Activated naive CD8-positive, alpha-beta T cell treated with anti-CD3 and anti-CD28 coated beads, Interleukin-2, amount 10 ng/mL, durations not matched to agents 7 days and 5 days (primary cell): Measurements from ENCODE around the gene CYP2B6. TPM values are rescaled to one million over a fixed set of nuclear protein-coding genes. Genes with fewer than 3 reads are reported as not detected.
"Not testable (repeated sequence)": the region's sequence is repeated elsewhere in the genome, so short reads cannot be mapped to it uniquely, and the experiment has no call there.

Experiments
- ATAC-seq: fragments of 150-1000 bp; cut with Tn5 transposase; one replicate; pipeline ENCODE4 v1.10.0; 2021; ENCODE audit warnings: low read depth, moderate library complexity
- POLR2A ChIA-PET: fragments of 350-600 bp; sonication (Branson Sonifier 250); formaldehyde crosslinking; loops from one replicate; lab custom pipeline; 2021; ENCODE audit warnings: antibody characterized with exemption; lab: Charles Lee
- DNase-seq: peaks from one replicate; pipeline ENCODE4 v3.0.0; 2021
- H3K27ac Mint-ChIP-seq: one replicate; pipeline ENCODE4 v1.8.0; 2022; ENCODE audit warnings: mild to moderate bottlenecking, mixed read lengths
- H3K27me3 Mint-ChIP-seq: one replicate; pipeline ENCODE4 v1.8.0; 2022; ENCODE audit warnings: mild to moderate bottlenecking, moderate library complexity, mixed read lengths
- H3K36me3 Mint-ChIP-seq: one replicate; pipeline ENCODE4 v1.8.0; 2021; ENCODE audit warnings: mild to moderate bottlenecking, mixed read lengths
- H3K4me1 Mint-ChIP-seq: one replicate; pipeline ENCODE4 v1.8.0; 2021; ENCODE audit warnings: mixed read lengths
- H3K4me3 Mint-ChIP-seq: one replicate; pipeline ENCODE4 v1.8.0; 2022; ENCODE audit warnings: mild to moderate bottlenecking, moderate library complexity, mixed read lengths
- H3K9me3 Mint-ChIP-seq: one replicate; pipeline ENCODE4 v1.8.0; 2021; ENCODE audit warnings: mixed read lengths
- total RNA-seq, 2 experiments: library from RNA; stranded (reverse); gene quantifications; one replicate each; pipeline ENCODE4 v1.2.3, GENCODE V29; 2021

Gene CYP2B6
- total RNA-seq, 2 experiments from 2014 or later, result not detected

GRCh38 chr19:40999018-40999417, 7.9 kb downstream of the CYP2B6 start:
- H3K27me3 Mint-ChIP-seq, H3K9me3 Mint-ChIP-seq, H3K4me3 Mint-ChIP-seq, H3K36me3 Mint-ChIP-seq, POLR2A ChIA-PET, DNase-seq, H3K27ac Mint-ChIP-seq, ATAC-seq, H3K4me1 Mint-ChIP-seq: not testable (repeated sequence)

- DNase-seq (no peak), ATAC-seq (no peak)
- H3K4me3 Mint-ChIP-seq, result no peak overlapping the region
- H3K27ac Mint-ChIP-seq, result no peak overlapping the region
- H3K36me3 Mint-ChIP-seq, result no peaks in the 10 kb centered on the region
- peaks cover 3% of the 10 kb centered on the region for H3K9me3 Mint-ChIP-seq
- H3K27me3 Mint-ChIP-seq, result peaks cover 4% of the 10 kb centered on the region
- no peaks in the 10 kb centered on the region for H3K4me1 Mint-ChIP-seq
- POLR2A ChIA-PET, result no interaction called here
These were observed 9.2 kb downstream of the CYP2B6 start for GRCh38 chr19:41000310-41000737.

- Mint-ChIP-seq H3K4me3 (no peak overlapping the region), H3K36me3 (no peaks in the 10 kb centered on the region)
- POLR2A ChIA-PET, result no interaction called here
These were observed 10.3 kb downstream of the CYP2B6 start for GRCh38 chr19:41001243-41001971.

GRCh38 chr19:41003656-41004055, 12.6 kb downstream of the CYP2B6 start:
- H3K9me3 Mint-ChIP-seq, H3K4me1 Mint-ChIP-seq, H3K27me3 Mint-ChIP-seq, POLR2A ChIA-PET, H3K36me3 Mint-ChIP-seq, ATAC-seq, DNase-seq, H3K27ac Mint-ChIP-seq, H3K4me3 Mint-ChIP-seq: not testable (repeated sequence)

More at GRCh38 chr19:41001243-41001971, 10.3 kb downstream of the CYP2B6 start:
- Mint-ChIP-seq H3K9me3 (peaks cover 3% of the 10 kb centered on the region), H3K4me1 (no peaks in the 10 kb centered on the region), H3K27me3 (peaks cover 4% of the 10 kb centered on the region), H3K27ac (no peak overlapping the region)
- DNase-seq, result no peak
- no peak for ATAC-seq

- ATAC-seq (no peak), DNase-seq (no peak)
- no peak overlapping the region for H3K27ac Mint-ChIP-seq
- H3K36me3 Mint-ChIP-seq, result no peaks in the 10 kb centered on the region
- peaks cover 40% of the 10 kb centered on the region for H3K27me3 Mint-ChIP-seq
- H3K9me3 Mint-ChIP-seq, result no peaks in the 10 kb centered on the region
- POLR2A ChIA-PET, result no interaction called here
- H3K4me3 Mint-ChIP-seq, result no peak overlapping the region
- no peaks in the 10 kb centered on the region for H3K4me1 Mint-ChIP-seq
These were observed 18.7 kb downstream of the CYP2B6 start for GRCh38 chr19:41009700-41010235.

- POLR2A ChIA-PET, result no interaction called here
- Mint-ChIP-seq H3K9me3 (no peaks in the 10 kb centered on the region), H3K27ac (no peak overlapping the region), H3K4me1 (peaks cover 4% of the 10 kb centered on the region), H3K27me3 (peaks cover 38% of the 10 kb centered on the region), H3K4me3 (no peak overlapping the region), H3K36me3 (no peaks in the 10 kb centered on the region)
- ATAC-seq (no peak), DNase-seq (no peak)
These were observed 22.3 kb downstream of the CYP2B6 start for GRCh38 chr19:41013359-41013758.

- Mint-ChIP-seq H3K27ac (no peak overlapping the region), H3K4me3 (no peak overlapping the region), H3K4me1 (peaks cover 4% of the 10 kb centered on the region), H3K36me3 (no peaks in the 10 kb centered on the region), H3K9me3 (no peaks in the 10 kb centered on the region), H3K27me3 (peaks cover 35% of the 10 kb centered on the region)
- ATAC-seq (no peak), DNase-seq (no peak)
- POLR2A ChIA-PET, result no interaction called here
These were observed 23.6 kb downstream of the CYP2B6 start for GRCh38 chr19:41014643-41015042.

- peaks cover 21% of the 10 kb centered on the region for H3K27me3 Mint-ChIP-seq
- H3K27ac Mint-ChIP-seq, result no peak overlapping the region
- POLR2A ChIA-PET, result interaction anchor here (0.5 kb wide), 1 partner anchor 75 kb away, joined by 3 read pairs; no protein-coding TSS in a partner anchor
These were observed 25.5 kb downstream of the CYP2B6 start for GRCh38 chr19:41016488-41017071.

GRCh38 chr19:41018736-41019290, 27.7 kb downstream of the CYP2B6 start:
- ATAC-seq (no peak), DNase-seq (no peak)
- no peak overlapping the region for H3K4me3 Mint-ChIP-seq
- H3K4me1 Mint-ChIP-seq, result peaks cover 4% of the 10 kb centered on the region
- H3K27me3 Mint-ChIP-seq, result peaks cover 7% of the 10 kb centered on the region
- no peaks in the 10 kb centered on the region for H3K36me3 Mint-ChIP-seq
- POLR2A ChIA-PET, result no interaction called here
- no peaks in the 10 kb centered on the region for H3K9me3 Mint-ChIP-seq
- H3K27ac Mint-ChIP-seq, result no peak overlapping the region

More at GRCh38 chr19:41016488-41017071, 25.5 kb downstream of the CYP2B6 start:
- H3K9me3 Mint-ChIP-seq, result no peaks in the 10 kb centered on the region
- H3K36me3 Mint-ChIP-seq, result no peaks in the 10 kb centered on the region
- DNase-seq (no peak), ATAC-seq (peak; percentile 39)
- no peak overlapping the region for H3K4me3 Mint-ChIP-seq
- peaks cover 4% of the 10 kb centered on the region for H3K4me1 Mint-ChIP-seq

- no peak overlapping the region for H3K27ac Mint-ChIP-seq
- POLR2A ChIA-PET, result no interaction called here
- H3K4me3 Mint-ChIP-seq, result no peak overlapping the region
- no peaks in the 10 kb centered on the region for H3K36me3 Mint-ChIP-seq
- H3K27me3 Mint-ChIP-seq, result peaks cover 8% of the 10 kb centered on the region
- ATAC-seq, result no peak
- H3K4me1 Mint-ChIP-seq, result peaks cover 4% of the 10 kb centered on the region
- H3K9me3 Mint-ChIP-seq, result no peaks in the 10 kb centered on the region
- DNase-seq, result no peak
These were observed 28.3 kb downstream of the CYP2B6 start for GRCh38 chr19:41019346-41019745.

- ATAC-seq (no peak), DNase-seq (no peak)
- POLR2A ChIA-PET, result no interaction called here
- Mint-ChIP-seq H3K36me3 (no peaks in the 10 kb centered on the region), H3K9me3 (no peaks in the 10 kb centered on the region), H3K27ac (no peak overlapping the region), H3K4me3 (no peak overlapping the region), H3K27me3 (peaks cover 27% of the 10 kb centered on the region), H3K4me1 (no peaks in the 10 kb centered on the region)
These were observed 32.1 kb downstream of the CYP2B6 start for GRCh38 chr19:41023193-41023592.

- Mint-ChIP-seq H3K9me3 (no peaks in the 10 kb centered on the region), H3K4me1 (no peaks in the 10 kb centered on the region), H3K27ac (no peak overlapping the region), H3K4me3 (no peak overlapping the region), H3K27me3 (peaks cover 27% of the 10 kb centered on the region), H3K36me3 (no peaks in the 10 kb centered on the region)
- ATAC-seq (no peak), DNase-seq (no peak)
- POLR2A ChIA-PET, result no interaction called here
These were observed 34.3 kb downstream of the CYP2B6 start for GRCh38 chr19:41025411-41025810.

- Mint-ChIP-seq H3K27ac (no peak overlapping the region), H3K36me3 (no peaks in the 10 kb centered on the region), H3K4me1 (no peaks in the 10 kb centered on the region), H3K4me3 (no peak overlapping the region), H3K9me3 (no peaks in the 10 kb centered on the region), H3K27me3 (peaks cover 27% of the 10 kb centered on the region)
- ATAC-seq, result no peak
- no peak for DNase-seq
- POLR2A ChIA-PET, result no interaction called here
These were observed 34.8 kb downstream of the CYP2B6 start for GRCh38 chr19:41025871-41026270.
